ENCODE data around the gene RNASE11.

Gene RNASE11

DNA sequence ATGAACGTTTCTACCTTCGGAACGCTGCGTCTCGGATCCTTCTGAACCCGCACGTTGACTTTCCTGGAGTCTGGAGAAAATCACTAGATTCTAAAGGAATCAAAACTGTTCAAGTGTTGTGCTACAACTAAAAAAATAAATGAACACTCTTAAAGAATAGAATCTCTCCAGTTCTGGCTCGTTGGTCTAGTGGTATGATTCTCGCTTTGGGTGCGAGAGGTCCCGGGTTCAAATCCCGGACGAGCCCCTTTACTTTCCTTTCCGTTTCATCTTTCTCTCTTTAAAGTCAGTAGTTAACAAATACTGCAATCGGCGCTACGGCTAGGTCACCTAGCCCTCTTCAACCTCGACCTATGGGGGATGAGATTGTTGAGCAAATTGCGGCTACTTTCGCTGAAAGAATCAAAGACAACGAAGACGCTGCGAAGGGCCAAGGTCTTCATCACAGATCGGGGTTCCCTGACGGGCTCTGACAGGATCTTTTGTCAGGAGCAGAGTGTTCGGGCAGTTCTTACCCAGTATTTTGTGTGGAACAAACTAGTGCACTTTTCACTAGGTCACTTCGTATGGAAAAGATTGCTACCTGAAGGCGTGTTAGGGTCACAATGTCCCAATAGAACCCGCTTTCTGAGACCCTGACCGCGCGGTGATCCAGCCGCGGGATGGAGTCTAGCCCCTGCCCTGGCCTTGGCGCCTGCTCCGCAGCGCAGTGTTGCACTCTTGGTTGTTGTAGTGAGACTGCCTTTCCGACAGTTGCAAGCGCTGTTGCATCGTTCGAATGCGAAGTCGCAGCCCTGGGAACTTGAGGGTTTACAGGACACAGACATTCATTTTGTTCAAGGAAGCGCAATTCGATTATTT, 45.3 kb upstream of the RNASE11 start (continued):
- TF ChIP-seq ZNF169 (tag by site-specific recombination; IDR thresholded peaks at IDR 0.05) (no peak), ZNF121 (tag by site-specific recombination; IDR thresholded peaks at IDR 0.05) (no peak), HIC1 (tag by site-specific recombination; IDR thresholded peaks at IDR 0.05) (no peak), ZNF2 (tag by site-specific recombination; IDR thresholded peaks at IDR 0.05) (peak; percentile 60; the same call in 1 of the 2 replicates), ZNF514 (tag by site-specific recombination; IDR thresholded peaks at IDR 0.05) (no peak), SCRT2 (tag by site-specific recombination; IDR thresholded peaks at IDR 0.05) (no peak), GFI1B (tag by site-specific recombination; IDR thresholded peaks at IDR 0.05) (0 out of 2 replicates have a peak, but pooled peaks have one; percentile 6), ZNF529 (tag by site-specific recombination; IDR thresholded peaks at IDR 0.05; ENCODE audit: insufficient replicate concordance) (no peak), ZNF785 (tag by site-specific recombination; IDR thresholded peaks at IDR 0.05) (no peak), ZBTB17 (tag by site-specific recombination; IDR thresholded peaks at IDR 0.05) (peak; percentile 75), HOXC10 (CRISPR knock-in tag; IDR thresholded peaks at IDR 0.05) (no peak), ZSCAN30 (tag by site-specific recombination; IDR thresholded peaks at IDR 0.05) (peak; percentile 14; the same call in 1 of the 2 replicates), AEBP2 (tag by site-specific recombination; IDR thresholded peaks at IDR 0.05; ENCODE audit: borderline replicate concordance) (no peak), ZNF48 (tag by site-specific recombination; IDR thresholded peaks at IDR 0.05) (no peak), ZNF362 (tag by site-specific recombination; IDR thresholded peaks at IDR 0.05) (no peak), ZFP37 (tag by site-specific recombination; IDR thresholded peaks at IDR 0.05) (peak; percentile 72; the same call in 1 of the 2 replicates), EGR2 (tag by site-specific recombination; IDR thresholded peaks at IDR 0.05; ENCODE audit: low read depth) (no peak), ZNF266 (tag by site-specific recombination; IDR thresholded peaks at IDR 0.05; ENCODE audit: low read depth) (no peak), ZNF692 (tag by site-specific recombination; IDR thresholded peaks at IDR 0.05) (peak; percentile 78), ZNF19 (tag by site-specific recombination; IDR thresholded peaks at IDR 0.05; ENCODE audit: low read depth) (no peak), ZNF24 (tag by site-specific recombination; IDR thresholded peaks at IDR 0.05) (0 out of 2 replicates have a peak, but pooled peaks have one; percentile 74), ZNF184 (tag by site-specific recombination; IDR thresholded peaks at IDR 0.05) (peak; percentile 83), MZF1 (tag by site-specific recombination; IDR thresholded peaks at IDR 0.05; ENCODE audit: borderline replicate concordance) (peak; percentile 73; the same call in 1 of the 2 replicates), ZNF768 (tag by site-specific recombination; IDR thresholded peaks at IDR 0.05) (no peak)
- TF ChIP-seq, protein P1, sequence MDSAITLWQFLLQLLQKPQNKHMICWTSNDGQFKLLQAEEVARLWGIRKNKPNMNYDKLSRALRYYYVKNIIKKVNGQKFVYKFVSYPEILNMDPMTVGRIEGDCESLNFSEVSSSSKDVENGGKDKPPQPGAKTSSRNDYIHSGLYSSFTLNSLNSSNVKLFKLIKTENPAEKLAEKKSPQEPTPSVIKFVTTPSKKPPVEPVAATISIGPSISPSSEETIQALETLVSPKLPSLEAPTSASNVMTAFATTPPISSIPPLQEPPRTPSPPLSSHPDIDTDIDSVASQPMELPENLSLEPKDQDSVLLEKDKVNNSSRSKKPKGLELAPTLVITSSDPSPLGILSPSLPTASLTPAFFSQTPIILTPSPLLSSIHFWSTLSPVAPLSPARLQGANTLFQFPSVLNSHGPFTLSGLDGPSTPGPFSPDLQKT (IDR thresholded peaks at IDR 0.05; ENCODE audit: borderline replicate concordance, low read depth, low read length), result no peak
- TF ChIP-seq, protein P2, sequence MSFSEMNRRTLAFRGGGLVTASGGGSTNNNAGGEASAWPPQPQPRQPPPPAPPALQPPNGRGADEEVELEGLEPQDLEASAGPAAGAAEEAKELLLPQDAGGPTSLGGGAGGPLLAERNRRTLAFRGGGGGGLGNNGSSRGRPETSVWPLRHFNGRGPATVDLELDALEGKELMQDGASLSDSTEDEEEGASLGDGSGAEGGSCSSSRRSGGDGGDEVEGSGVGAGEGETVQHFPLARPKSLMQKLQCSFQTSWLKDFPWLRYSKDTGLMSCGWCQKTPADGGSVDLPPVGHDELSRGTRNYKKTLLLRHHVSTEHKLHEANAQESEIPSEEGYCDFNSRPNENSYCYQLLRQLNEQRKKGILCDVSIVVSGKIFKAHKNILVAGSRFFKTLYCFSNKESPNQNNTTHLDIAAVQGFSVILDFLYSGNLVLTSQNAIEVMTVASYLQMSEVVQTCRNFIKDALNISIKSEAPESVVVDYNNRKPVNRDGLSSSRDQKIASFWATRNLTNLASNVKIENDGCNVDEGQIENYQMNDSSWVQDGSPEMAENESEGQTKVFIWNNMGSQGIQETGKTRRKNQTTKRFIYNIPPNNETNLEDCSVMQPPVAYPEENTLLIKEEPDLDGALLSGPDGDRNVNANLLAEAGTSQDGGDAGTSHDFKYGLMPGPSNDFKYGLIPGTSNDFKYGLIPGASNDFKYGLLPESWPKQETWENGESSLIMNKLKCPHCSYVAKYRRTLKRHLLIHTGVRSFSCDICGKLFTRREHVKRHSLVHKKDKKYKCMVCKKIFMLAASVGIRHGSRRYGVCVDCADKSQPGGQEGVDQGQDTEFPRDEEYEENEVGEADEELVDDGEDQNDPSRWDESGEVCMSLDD (tag by site-specific recombination; IDR thresholded peaks at IDR 0.05), result peak; percentile 40; the same call in 1 of the 2 replicates
- TF ChIP-seq, protein P3, sequence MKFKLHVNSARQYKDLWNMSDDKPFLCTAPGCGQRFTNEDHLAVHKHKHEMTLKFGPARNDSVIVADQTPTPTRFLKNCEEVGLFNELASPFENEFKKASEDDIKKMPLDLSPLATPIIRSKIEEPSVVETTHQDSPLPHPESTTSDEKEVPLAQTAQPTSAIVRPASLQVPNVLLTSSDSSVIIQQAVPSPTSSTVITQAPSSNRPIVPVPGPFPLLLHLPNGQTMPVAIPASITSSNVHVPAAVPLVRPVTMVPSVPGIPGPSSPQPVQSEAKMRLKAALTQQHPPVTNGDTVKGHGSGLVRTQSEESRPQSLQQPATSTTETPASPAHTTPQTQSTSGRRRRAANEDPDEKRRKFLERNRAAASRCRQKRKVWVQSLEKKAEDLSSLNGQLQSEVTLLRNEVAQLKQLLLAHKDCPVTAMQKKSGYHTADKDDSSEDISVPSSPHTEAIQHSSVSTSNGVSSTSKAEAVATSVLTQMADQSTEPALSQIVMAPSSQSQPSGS (tag by site-specific recombination; IDR thresholded peaks at IDR 0.05; ENCODE audit: low read depth), result no peak

Measured in HEK293 (cell line).